ENCODE data around the gene AQP12B.
"Not testable (repeated sequence)": the region's sequence is repeated elsewhere in the genome, so short reads cannot be mapped to it uniquely, and the experiment has no call there.

AQP12B gene

GRCh38 chr2:240683329-240683979 lies 769 bp upstream of the AQP12B start:
- not testable (repeated sequence) for DNase-seq

GRCh38 chr2:240680185-240680584 lies 2.5 kb downstream of the AQP12B start:
- DNase-seq, result not testable (repeated sequence)

- DNase-seq, result not testable (repeated sequence)
Observed at GRCh38 chr2:240678909-240679308, 3.8 kb downstream of the AQP12B start.

- not testable (repeated sequence) for DNase-seq
Observed at GRCh38 chr2:240678043-240678442, 4.6 kb downstream of the AQP12B start.

- not testable (repeated sequence) for DNase-seq
Observed at GRCh38 chr2:240675345-240675744, 7.3 kb downstream of the AQP12B start.

- DNase-seq, result not testable (repeated sequence)
Observed at GRCh38 chr2:240674461-240675184, 8.1 kb downstream of the AQP12B start.

- DNase-seq, result no peak
Observed at GRCh38 chr2:240672701-240673190, 9.9 kb downstream of the AQP12B start.

- DNase-seq, result no peak
Observed at GRCh38 chr2:240672076-240672700, 10.5 kb downstream of the AQP12B start.

GRCh38 chr2:240670950-240671349 lies 11.7 kb downstream of the AQP12B start:
- no peak for DNase-seq

- DNase-seq, result no peak
Observed at GRCh38 chr2:240670402-240670801, 12.3 kb downstream of the AQP12B start.

- DNase-seq, result no peak
Observed at GRCh38 chr2:240664622-240665021, 18.1 kb downstream of the AQP12B start.

- no peak for DNase-seq
Observed at GRCh38 chr2:240663546-240664190, 19.0 kb downstream of the AQP12B start.

GRCh38 chr2:240662681-240663080 lies 20.0 kb downstream of the AQP12B start:
- DNase-seq, result no peak

- not testable (repeated sequence) for DNase-seq
Observed at GRCh38 chr2:240659883-240660282, 22.8 kb downstream of the AQP12B start.

GRCh38 chr2:240655931-240656886 lies 26.5 kb downstream of the AQP12B start:
- DNase-seq, result no peak

- DNase-seq, result no peak
Observed at GRCh38 chr2:240651185-240651584, 31.5 kb downstream of the AQP12B start.

GRCh38 chr2:240650254-240650965 lies 32.3 kb downstream of the AQP12B start:
- no peak for DNase-seq

- DNase-seq, result no peak
Observed at GRCh38 chr2:240649331-240649730, 33.4 kb downstream of the AQP12B start.

- DNase-seq, result no peak
Observed at GRCh38 chr2:240648650-240649275, 33.9 kb downstream of the AQP12B start.

GRCh38 chr2:240648155-240648649 lies 34.5 kb downstream of the AQP12B start:
- DNase-seq, result no peak

Measured in activated naive CD4-positive, alpha-beta T cell treated with Interleukin-2 at 50 U/mL for 16 hours (primary cell).